Loucy (cell line): ENCODE results near the gene TMEM131.

Source experiments
- CTCF ChIP-seq: fragments of 200-600 bp; sonication (generic); conservative IDR thresholded peaks from 2 replicates; pipeline ENCODE4 v1.5.1; 2014; ENCODE audit warnings: mild to moderate bottlenecking, antibody characterized with exemption, low read length
- EZH2phosphoT487 ChIP-seq: fragments of 200-600 bp; IDR thresholded peaks from 2 replicates; pipeline ENCODE4 v1.6.1; 2018; ENCODE audit warnings: antibody characterized with exemption, mild to moderate bottlenecking, moderate library complexity, borderline replicate concordance

GRCh38 chr2:97958184-97958583, 37.6 kb downstream of the TMEM131 start:
- TF ChIP-seq CTCF = no peak
- no peak for TF ChIP-seq EZH2phosphoT487
